GM12891 (cell line): ENCODE data around the gene ERLIN1.

Source experiments
- POLR2A ChIP-seq: IDR thresholded peaks from 2 replicates; pipeline ENCODE4 v1.6.1; 2011; ENCODE audit warnings: low read depth, low read length, control low read depth
- POLR2AphosphoS5 ChIP-seq: IDR thresholded peaks from 2 replicates; pipeline ENCODE4 v1.6.1; 2011; ENCODE audit warnings: low read depth, low read length, control low read depth
- POU2F2 ChIP-seq: IDR thresholded peaks from 2 replicates; pipeline ENCODE4 v1.6.1; 2011; ENCODE audit warnings: low read depth, mild to moderate bottlenecking, control low read depth, low read length, moderate library complexity
- TAF1 ChIP-seq: IDR thresholded peaks from 2 replicates; pipeline ENCODE4 v1.6.1; 2011; ENCODE audit warnings: low read depth, low read length, control low read depth

DNA sequence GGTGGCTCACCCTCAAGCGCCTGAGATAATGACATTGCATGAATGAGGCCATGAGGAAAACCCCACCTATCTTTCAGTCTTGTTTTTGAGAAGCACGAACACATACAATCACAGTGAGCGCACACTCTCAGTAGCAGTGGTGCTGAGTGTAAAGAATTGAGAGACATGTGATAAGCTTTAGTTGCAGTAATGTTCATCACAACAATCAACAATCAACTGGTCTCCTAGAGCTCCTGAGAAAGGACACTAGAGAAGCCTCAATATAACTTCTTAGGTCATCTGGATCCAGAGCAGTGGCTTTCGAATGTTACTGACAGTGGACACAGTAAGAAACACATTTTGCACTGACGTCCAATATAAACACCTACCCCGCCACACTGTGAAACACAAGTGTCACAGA, 12.8 kb downstream of the ERLIN1 start:
- TF ChIP-seq POLR2AphosphoS5 (no peak), TAF1 (no peak), POU2F2 (no peak), POLR2A (no peak)
